ENCODE data around the gene LAMB4. TPM values are rescaled to one million over a fixed set of nuclear protein-coding genes. Genes with fewer than 3 reads are reported as not detected.

The LAMB4 gene
- total and polyA plus RNA-seq, 7 experiments from 2014 or later, result 0.17 TPM; not detected in 6

DNA sequence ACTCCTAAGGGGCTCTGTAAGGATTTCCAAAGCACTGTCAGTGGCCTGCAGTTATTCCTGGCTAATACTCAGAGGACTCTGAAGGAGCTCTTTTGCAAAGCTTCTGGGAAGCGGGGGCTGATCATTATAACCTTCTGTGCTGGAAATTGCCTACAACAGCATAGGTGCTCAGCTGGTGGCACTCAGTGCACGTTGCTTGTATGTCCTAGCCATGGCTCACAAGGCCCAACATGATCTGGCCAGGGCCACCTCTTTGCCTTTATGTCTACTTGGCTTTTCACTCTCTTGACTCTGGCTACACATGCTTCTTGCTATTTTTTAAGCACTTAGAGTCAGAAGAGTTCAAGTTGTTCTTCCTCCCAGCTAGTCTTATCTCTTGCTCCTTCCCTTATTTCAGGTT, 17.5 kb downstream of the LAMB4 start:
- intact Hi-C loops (cut with micrococcal nuclease), result no loop called here
- H3K27ac Mint-ChIP-seq, result no peak overlapping the region
- no peaks in the 10 kb centered on the region for H3K4me1 Mint-ChIP-seq
- H3K27me3 Mint-ChIP-seq, result peaks cover 0 to 5% (median 0%) of the 10 kb centered on the region in 5 donors
- Histone ChIP-seq H3K4me3 (ENCODE audit: low read length) (no peak overlapping the region), H3K4me1 (ENCODE audit: control insufficient read depth in 2 of 2, insufficient read depth in 2 of 2, low read length in 2 of 2) (no peaks in the 10 kb centered on the region), H3K27me3 (ENCODE audit: control insufficient read depth in 2 of 2, insufficient read depth in 2 of 2, low read length in 2 of 2) (no peaks in the 10 kb centered on the region), H3K27ac (ENCODE audit: low read depth, low read length) (no peak overlapping the region), H3K9me3 (ENCODE audit: control insufficient read depth in 2 of 3, low read length in 3 of 3) (no peaks in the 10 kb centered on the region), H3K36me3 (ENCODE audit: control insufficient read depth in 2 of 3, insufficient read depth in 3 of 3, low read length in 3 of 3) (no peaks in the 10 kb centered on the region)
- ChIA-PET POLR2A (no interaction called here), CTCF (no interaction called here)
- H3K4me3 Mint-ChIP-seq, result no peak overlapping the region
- H3K9me3 Mint-ChIP-seq, result no peaks in the 10 kb centered on the region
- DNase-seq (no peak), ATAC-seq (no peak)
- no peaks in the 10 kb centered on the region for H3K36me3 Mint-ChIP-seq

DNA sequence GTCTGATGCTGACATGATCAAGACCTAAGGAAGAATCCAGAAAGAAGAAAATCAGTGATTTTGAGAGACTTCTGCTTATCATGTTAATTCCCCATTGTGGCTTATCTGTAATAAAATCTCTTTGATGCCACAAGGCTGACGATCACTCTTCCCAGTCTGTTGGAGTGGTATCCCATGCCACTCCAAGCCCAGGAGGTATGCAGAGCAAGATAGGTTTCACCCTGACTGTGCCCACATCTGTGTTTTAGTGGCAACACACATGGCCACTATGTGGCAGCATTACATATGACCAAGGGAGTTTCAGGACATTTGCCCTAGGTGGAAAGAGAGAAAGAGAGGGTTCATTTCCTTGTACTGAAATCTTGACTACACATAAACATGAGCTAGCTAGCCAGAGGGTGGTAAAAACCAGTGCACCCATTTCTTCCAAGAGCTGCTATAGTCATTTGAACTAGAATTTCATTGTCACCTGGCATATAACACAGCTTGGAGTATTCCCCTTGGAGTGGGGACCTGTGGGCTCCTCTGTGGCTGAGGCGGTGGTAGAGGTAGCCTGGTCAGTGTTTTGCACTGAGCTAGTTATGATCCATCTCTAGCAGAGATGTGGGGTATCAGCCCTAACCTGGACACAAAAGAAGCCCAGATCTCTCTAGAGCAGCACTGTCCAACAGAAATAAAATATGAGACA, 20.8 kb downstream of the LAMB4 start:
- Histone ChIP-seq H3K4me1 (ENCODE audit: control insufficient read depth in 2 of 2, insufficient read depth in 2 of 2, low read length in 2 of 2) (no peaks in the 10 kb centered on the region), H3K9me3 (ENCODE audit: control insufficient read depth in 2 of 3, low read length in 3 of 3) (no peaks in the 10 kb centered on the region), H3K27me3 (ENCODE audit: control insufficient read depth in 2 of 2, insufficient read depth in 2 of 2, low read length in 2 of 2) (no peaks in the 10 kb centered on the region), H3K36me3 (ENCODE audit: control insufficient read depth in 2 of 3, insufficient read depth in 3 of 3, low read length in 3 of 3) (no peaks in the 10 kb centered on the region), H3K4me3 (ENCODE audit: low read length) (no peak overlapping the region), H3K27ac (ENCODE audit: low read depth, low read length) (no peak overlapping the region)
- intact Hi-C loops (cut with micrococcal nuclease), result loop anchor here (1.0 kb wide), 1 partner anchor 37 kb away; no protein-coding TSS in a partner anchor
- H3K4me1 Mint-ChIP-seq, result no peaks in the 10 kb centered on the region
- no peaks in the 10 kb centered on the region for H3K9me3 Mint-ChIP-seq
- H3K27ac Mint-ChIP-seq, result no peak overlapping the region
- no peaks in the 10 kb centered on the region for H3K36me3 Mint-ChIP-seq
- H3K27me3 Mint-ChIP-seq, result peaks cover 0 to 3% (median 0%) of the 10 kb centered on the region in 5 donors
- no peak overlapping the region for H3K4me3 Mint-ChIP-seq
- CTCF ChIA-PET, result interaction anchor here (2.4 kb wide), 1 partner anchor 36 kb away, joined by 8 read pairs; no protein-coding TSS in a partner anchor
- POLR2A ChIA-PET, result no interaction called here
- DNase-seq (peak in 1 of 9 donors; percentile 7), ATAC-seq (no peak)

DNA sequence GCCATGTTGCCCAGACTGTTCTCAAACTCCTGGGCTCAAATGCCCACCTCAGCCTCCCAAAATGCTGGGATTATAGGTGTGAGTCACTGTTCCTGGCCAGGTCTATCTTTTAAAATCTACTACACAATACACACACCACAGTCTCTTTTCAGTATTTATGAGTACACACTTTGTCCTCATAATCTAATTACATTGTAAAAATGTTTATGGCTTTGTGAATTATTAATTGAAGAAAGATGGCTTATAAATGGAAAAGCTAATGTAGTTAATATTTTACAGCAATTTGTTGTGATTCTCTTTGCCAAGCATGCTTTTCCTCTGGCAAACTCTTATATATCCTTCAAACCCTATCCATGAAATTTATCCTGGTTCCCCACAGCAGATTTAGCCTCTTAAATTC, 22.0 kb downstream of the LAMB4 start:
- ChIA-PET CTCF (no interaction called here), POLR2A (no interaction called here)
- ATAC-seq (no peak), DNase-seq (no peak)
- Histone ChIP-seq H3K27me3 (ENCODE audit: control insufficient read depth in 2 of 2, insufficient read depth in 2 of 2, low read length in 2 of 2) (no peaks in the 10 kb centered on the region), H3K36me3 (ENCODE audit: control insufficient read depth in 2 of 3, insufficient read depth in 3 of 3, low read length in 3 of 3) (no peaks in the 10 kb centered on the region), H3K4me3 (ENCODE audit: low read length) (no peak overlapping the region), H3K27ac (ENCODE audit: low read depth, low read length) (no peak overlapping the region), H3K9me3 (ENCODE audit: control insufficient read depth in 2 of 3, low read length in 3 of 3) (no peaks in the 10 kb centered on the region), H3K4me1 (ENCODE audit: control insufficient read depth in 2 of 2, insufficient read depth in 2 of 2, low read length in 2 of 2) (no peaks in the 10 kb centered on the region)
- no peak overlapping the region for H3K4me3 Mint-ChIP-seq
- H3K4me1 Mint-ChIP-seq, result no peaks in the 10 kb centered on the region
- intact Hi-C loops (cut with micrococcal nuclease), result no loop called here
- H3K27me3 Mint-ChIP-seq, result peaks cover 0 to 6% (median 0%) of the 10 kb centered on the region in 5 donors
- no peak overlapping the region for H3K27ac Mint-ChIP-seq
- H3K36me3 Mint-ChIP-seq, result no peaks in the 10 kb centered on the region
- no peaks in the 10 kb centered on the region for H3K9me3 Mint-ChIP-seq

DNA sequence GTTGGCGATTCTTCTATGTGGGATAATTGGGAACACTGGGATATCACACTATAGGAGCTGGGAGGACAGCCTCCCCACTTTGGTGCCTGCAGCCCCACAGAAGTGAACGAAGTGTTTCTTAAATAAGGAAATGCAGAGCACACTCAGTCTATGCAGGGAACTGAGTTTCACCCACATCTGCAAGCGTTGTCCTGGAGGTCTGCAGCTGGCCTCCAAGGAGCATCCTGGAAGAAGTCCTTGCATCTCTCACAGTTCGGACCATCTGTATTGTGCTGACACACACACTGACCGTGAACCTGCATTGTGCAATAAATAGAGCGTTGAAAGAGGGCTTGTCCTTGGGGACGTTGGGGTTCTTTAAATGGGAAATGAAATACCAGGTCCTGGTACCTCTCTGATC, 25.8 kb downstream of the LAMB4 start:
- POLR2A ChIA-PET, result no interaction called here
- Histone ChIP-seq H3K27ac (ENCODE audit: low read depth, low read length) (no peak overlapping the region), H3K4me3 (ENCODE audit: low read length) (no peak overlapping the region), H3K9me3 (ENCODE audit: control insufficient read depth in 2 of 3, low read length in 3 of 3) (no peaks in the 10 kb centered on the region), H3K27me3 (ENCODE audit: control insufficient read depth in 2 of 2, insufficient read depth in 2 of 2, low read length in 2 of 2) (no peaks in the 10 kb centered on the region), H3K4me1 (ENCODE audit: control insufficient read depth in 2 of 2, insufficient read depth in 2 of 2, low read length in 2 of 2) (no peaks in the 10 kb centered on the region), H3K36me3 (ENCODE audit: control insufficient read depth in 2 of 3, insufficient read depth in 3 of 3, low read length in 3 of 3) (no peaks in the 10 kb centered on the region)
- intact Hi-C loops (cut with micrococcal nuclease), result no loop called here
- Mint-ChIP-seq H3K4me1 (no peaks in the 10 kb centered on the region), H3K27me3 (peaks cover 0 to 7% (median 6%) of the 10 kb centered on the region in 5 donors), H3K9me3 (no peaks in the 10 kb centered on the region), H3K36me3 (no peaks in the 10 kb centered on the region), H3K4me3 (no peak overlapping the region), H3K27ac (no peak overlapping the region)
- DNase-seq (no peak), ATAC-seq (no peak)
- CTCF ChIA-PET, result no interaction called here

DNA sequence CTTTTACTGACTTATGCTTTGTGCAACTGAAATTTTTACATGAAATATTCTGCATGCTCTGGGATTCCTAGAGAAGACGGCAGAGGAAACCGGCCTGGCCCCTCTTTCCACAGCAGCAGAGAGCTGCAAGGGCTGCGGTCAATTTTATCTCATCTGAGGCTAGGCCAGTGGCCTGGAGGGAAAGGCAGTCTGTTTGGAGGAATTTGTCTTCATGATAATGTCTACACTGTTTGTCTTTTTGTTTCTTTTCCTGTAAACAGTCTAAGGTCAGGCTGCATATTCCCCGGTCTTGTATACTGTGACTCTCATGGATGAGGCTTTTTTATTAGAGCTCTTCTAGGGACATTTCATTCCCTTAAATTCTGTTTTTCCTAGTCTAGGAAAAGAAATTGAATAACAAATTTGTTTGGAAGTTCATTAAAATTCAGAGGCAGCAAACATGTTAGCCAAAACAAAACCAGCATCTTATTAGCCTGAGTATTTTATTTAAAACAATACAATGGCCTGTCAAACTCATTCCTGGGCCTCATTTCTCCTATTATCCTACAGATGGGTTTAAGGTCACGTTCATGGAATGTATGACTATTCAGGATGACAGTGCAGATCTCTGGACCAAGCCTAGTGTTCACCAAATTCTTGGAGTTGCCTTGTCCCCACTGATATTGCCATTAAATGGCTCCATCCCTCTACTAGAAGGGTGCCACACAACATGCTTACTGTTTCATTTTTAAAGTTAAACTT, 26.4 kb downstream of the LAMB4 start:
- Histone ChIP-seq H3K4me3 (ENCODE audit: low read length) (no peak overlapping the region), H3K9me3 (ENCODE audit: control insufficient read depth in 2 of 3, low read length in 3 of 3) (no peaks in the 10 kb centered on the region), H3K4me1 (ENCODE audit: control insufficient read depth in 2 of 2, insufficient read depth in 2 of 2, low read length in 2 of 2) (no peaks in the 10 kb centered on the region), H3K27me3 (ENCODE audit: control insufficient read depth in 2 of 2, insufficient read depth in 2 of 2, low read length in 2 of 2) (no peaks in the 10 kb centered on the region), H3K36me3 (ENCODE audit: control insufficient read depth in 2 of 3, insufficient read depth in 3 of 3, low read length in 3 of 3) (no peaks in the 10 kb centered on the region), H3K27ac (ENCODE audit: low read depth, low read length) (no peak overlapping the region)
- Mint-ChIP-seq H3K9me3 (no peaks in the 10 kb centered on the region), H3K36me3 (no peaks in the 10 kb centered on the region), H3K4me1 (no peaks in the 10 kb centered on the region), H3K27me3 (peaks cover 0 to 12% (median 5%) of the 10 kb centered on the region in 5 donors), H3K4me3 (no peak overlapping the region), H3K27ac (no peak overlapping the region)
- POLR2A ChIA-PET, result no interaction called here
- intact Hi-C loops (cut with micrococcal nuclease), result no loop called here
- ATAC-seq (no peak), DNase-seq (no peak)
- CTCF ChIA-PET, result no interaction called here

DNA sequence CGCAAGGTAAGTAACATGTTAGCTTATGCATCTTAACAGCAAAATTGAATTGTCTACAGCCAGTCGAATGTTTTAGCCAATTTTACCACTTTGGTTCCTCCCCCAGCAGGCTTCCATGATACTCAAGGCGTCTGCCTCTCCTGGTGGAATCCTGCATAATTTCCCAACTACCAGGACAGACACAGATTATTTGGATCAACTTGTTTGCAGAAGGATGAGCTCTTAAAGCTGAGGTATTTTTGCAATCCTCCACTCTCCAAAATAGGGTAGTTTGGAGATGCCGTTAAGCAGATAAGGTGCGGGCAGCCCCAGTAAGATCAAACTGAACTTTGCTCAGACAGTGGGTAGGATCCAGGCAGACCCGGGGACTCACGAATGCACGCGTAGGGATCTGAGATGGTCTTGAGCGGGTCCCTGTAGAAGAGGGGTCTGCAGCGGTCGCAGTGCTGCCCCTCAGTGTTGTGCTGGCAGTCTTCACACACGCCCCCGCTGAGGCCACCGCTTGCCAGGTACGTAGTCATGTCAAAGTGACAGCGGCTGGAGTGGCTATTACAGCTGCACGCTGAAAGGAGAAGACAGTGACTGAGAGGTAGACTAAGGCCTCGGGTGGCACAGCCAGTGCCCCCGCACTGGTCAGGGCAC, 27.4 kb downstream of the LAMB4 start:
- Mint-ChIP-seq H3K9me3 (no peaks in the 10 kb centered on the region), H3K4me1 (no peaks in the 10 kb centered on the region), H3K27me3 (peaks cover 0 to 16% (median 6%) of the 10 kb centered on the region in 5 donors), H3K4me3 (no peak overlapping the region), H3K36me3 (no peaks in the 10 kb centered on the region), H3K27ac (no peak overlapping the region)
- Histone ChIP-seq H3K9me3 (ENCODE audit: control insufficient read depth in 2 of 3, low read length in 3 of 3) (no peaks in the 10 kb centered on the region), H3K27ac (ENCODE audit: low read depth, low read length) (no peak overlapping the region), H3K4me3 (ENCODE audit: low read length) (no peak overlapping the region), H3K4me1 (ENCODE audit: control insufficient read depth in 2 of 2, insufficient read depth in 2 of 2, low read length in 2 of 2) (no peaks in the 10 kb centered on the region), H3K36me3 (ENCODE audit: control insufficient read depth in 2 of 3, insufficient read depth in 3 of 3, low read length in 3 of 3) (no peaks in the 10 kb centered on the region), H3K27me3 (ENCODE audit: control insufficient read depth in 2 of 2, insufficient read depth in 2 of 2, low read length in 2 of 2) (no peaks in the 10 kb centered on the region)
- no peak for DNase-seq
- CTCF ChIA-PET, result no interaction called here
- POLR2A ChIA-PET, result interaction anchor here (0.5 kb wide), 1 partner anchor 9 kb away, joined by 4 read pairs; no protein-coding TSS in a partner anchor
- intact Hi-C loops (cut with micrococcal nuclease), result no loop called here
- ATAC-seq, result no peak
